H4 (cell line): Measurements from ENCODE around the gene CLIP1. TPM values are rescaled to one million over a fixed set of nuclear protein-coding genes. Genes with fewer than 3 reads are reported as not detected.
A peak's percentile ranks its signal among the peaks of the same experiment; 100 is the strongest.
"Not testable (repeated sequence)": the region's sequence is repeated elsewhere in the genome, so short reads cannot be mapped to it uniquely, and the experiment has no call there.

Experiments used
- DNase-seq: peaks from one replicate; pipeline ENCODE4 v3.0.0-alpha.2; 2015; ENCODE audit warnings: low spot score
- total RNA-seq: library from RNA; depleted of rRNA; stranded (reverse); fragments of >200 nt; shearing (Covaris generic); gene quantifications from 2 replicates; pipeline ENCODE4 v1.2.3, GENCODE V29; 2014; rRNA removed

CLIP1 gene
- 16.9 and 22.4 TPM in 2 replicates for total RNA-seq

- DNase-seq, result peak; percentile 37
Measured at GRCh38 chr12:122421821-122422729, at the start of gene CLIP1. TSS of gene CLIP1 (minus strand) at chr12:122422669. CDS start at chr12:122380452, 42,217 bp downstream.

GRCh38 chr12:122471324-122472226 is 49.1 kb upstream of the CLIP1 start:
- peak; percentile 56 for DNase-seq

GRCh38 chr12:122470576-122470975 is 48.1 kb upstream of the CLIP1 start:
- not testable (repeated sequence) for DNase-seq

- not testable (repeated sequence) for DNase-seq
Measured at GRCh38 chr12:122469856-122470255, 47.4 kb upstream of the CLIP1 start.

GRCh38 chr12:122467983-122468382 is 45.5 kb upstream of the CLIP1 start:
- DNase-seq, result no peak

GRCh38 chr12:122464317-122465042 is 42.0 kb upstream of the CLIP1 start:
- DNase-seq, result peak; percentile 95

- no peak for DNase-seq
Measured at GRCh38 chr12:122460641-122461040, 38.2 kb upstream of the CLIP1 start.

- no peak for DNase-seq
Measured at GRCh38 chr12:122460061-122460460, 37.6 kb upstream of the CLIP1 start.

GRCh38 chr12:122459211-122459610 is 36.7 kb upstream of the CLIP1 start:
- no peak for DNase-seq

GRCh38 chr12:122458105-122459035 is 35.9 kb upstream of the CLIP1 start:
- no peak for DNase-seq

GRCh38 chr12:122457627-122458026 is 35.2 kb upstream of the CLIP1 start:
- DNase-seq, result no peak

GRCh38 chr12:122454739-122455138 is 32.3 kb upstream of the CLIP1 start:
- DNase-seq, result no peak

- no peak for DNase-seq
Measured at GRCh38 chr12:122454250-122454721, 31.8 kb upstream of the CLIP1 start.

- DNase-seq, result no peak
Measured at GRCh38 chr12:122452701-122453285, 30.3 kb upstream of the CLIP1 start.

- peak; percentile 75 for DNase-seq
Measured at GRCh38 chr12:122449317-122449716, 26.8 kb upstream of the CLIP1 start.

GRCh38 chr12:122447825-122448224 is 25.4 kb upstream of the CLIP1 start:
- not testable (repeated sequence) for DNase-seq

- DNase-seq, result not testable (repeated sequence)
Measured at GRCh38 chr12:122446390-122446789, 23.9 kb upstream of the CLIP1 start.

- DNase-seq, result not testable (repeated sequence)
Measured at GRCh38 chr12:122444071-122444470, 21.6 kb upstream of the CLIP1 start.

GRCh38 chr12:122438822-122439221 is 16.4 kb upstream of the CLIP1 start:
- not testable (repeated sequence) for DNase-seq

GRCh38 chr12:122437656-122438121 is 15.2 kb upstream of the CLIP1 start:
- peak; percentile 90 for DNase-seq
